ENCODE data around the gene TRIM67. TPM values are rescaled to one million over a fixed set of nuclear protein-coding genes. Genes with fewer than 3 reads are reported as not detected.

The TRIM67 gene
- total and polyA plus RNA-seq, 9 of the 15 experiments (the other 6 are each of a cell fraction or from before 2014, with no cell fraction given), result 0.04 to 0.60 (median 0.31) TPM

DNA sequence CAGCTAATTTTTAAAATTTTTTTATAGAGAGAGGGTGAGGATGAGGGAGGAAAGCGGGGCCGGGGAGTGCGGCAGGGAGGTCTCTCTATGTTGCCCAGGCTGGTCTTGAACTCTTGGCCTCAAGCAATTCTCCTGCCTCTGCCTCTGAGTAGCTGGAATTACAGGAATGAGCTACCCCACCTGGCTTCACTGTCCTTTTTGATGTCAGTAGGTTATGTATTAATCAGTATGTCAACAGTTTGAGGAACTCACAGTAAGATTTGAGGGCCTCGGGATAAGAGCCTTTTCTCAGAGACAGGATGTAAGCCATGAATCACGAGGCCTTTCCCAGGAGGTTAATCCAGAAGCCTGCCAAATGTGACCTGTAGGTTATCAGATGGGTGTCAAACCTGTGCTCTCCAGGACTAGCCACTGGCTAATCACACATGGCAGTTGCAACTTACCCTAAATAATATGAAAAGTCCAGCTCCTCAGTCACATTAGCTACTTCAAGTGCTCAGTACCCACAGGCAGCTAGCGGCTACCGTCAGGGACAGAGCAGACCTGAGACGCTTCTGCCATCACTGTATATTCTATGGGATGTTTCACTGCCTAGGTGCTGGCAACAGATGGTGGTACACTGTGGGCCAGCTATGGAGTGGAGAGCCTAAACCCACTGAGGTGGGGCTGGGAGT is 33.1 kb downstream of the TRIM67 start (continued):
- TF ChIP-seq, protein P1, sequence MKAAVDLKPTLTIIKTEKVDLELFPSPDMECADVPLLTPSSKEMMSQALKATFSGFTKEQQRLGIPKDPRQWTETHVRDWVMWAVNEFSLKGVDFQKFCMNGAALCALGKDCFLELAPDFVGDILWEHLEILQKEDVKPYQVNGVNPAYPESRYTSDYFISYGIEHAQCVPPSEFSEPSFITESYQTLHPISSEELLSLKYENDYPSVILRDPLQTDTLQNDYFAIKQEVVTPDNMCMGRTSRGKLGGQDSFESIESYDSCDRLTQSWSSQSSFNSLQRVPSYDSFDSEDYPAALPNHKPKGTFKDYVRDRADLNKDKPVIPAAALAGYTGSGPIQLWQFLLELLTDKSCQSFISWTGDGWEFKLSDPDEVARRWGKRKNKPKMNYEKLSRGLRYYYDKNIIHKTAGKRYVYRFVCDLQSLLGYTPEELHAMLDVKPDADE (conservative IDR thresholded peaks at IDR 0.05; ENCODE audit: control insufficient read depth, low read depth, low read length), result no peak
- TF ChIP-seq, protein P2, sequence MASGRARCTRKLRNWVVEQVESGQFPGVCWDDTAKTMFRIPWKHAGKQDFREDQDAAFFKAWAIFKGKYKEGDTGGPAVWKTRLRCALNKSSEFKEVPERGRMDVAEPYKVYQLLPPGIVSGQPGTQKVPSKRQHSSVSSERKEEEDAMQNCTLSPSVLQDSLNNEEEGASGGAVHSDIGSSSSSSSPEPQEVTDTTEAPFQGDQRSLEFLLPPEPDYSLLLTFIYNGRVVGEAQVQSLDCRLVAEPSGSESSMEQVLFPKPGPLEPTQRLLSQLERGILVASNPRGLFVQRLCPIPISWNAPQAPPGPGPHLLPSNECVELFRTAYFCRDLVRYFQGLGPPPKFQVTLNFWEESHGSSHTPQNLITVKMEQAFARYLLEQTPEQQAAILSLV (tag; IDR thresholded peaks at IDR 0.05), result no peak
- TF ChIP-seq, protein P3, sequence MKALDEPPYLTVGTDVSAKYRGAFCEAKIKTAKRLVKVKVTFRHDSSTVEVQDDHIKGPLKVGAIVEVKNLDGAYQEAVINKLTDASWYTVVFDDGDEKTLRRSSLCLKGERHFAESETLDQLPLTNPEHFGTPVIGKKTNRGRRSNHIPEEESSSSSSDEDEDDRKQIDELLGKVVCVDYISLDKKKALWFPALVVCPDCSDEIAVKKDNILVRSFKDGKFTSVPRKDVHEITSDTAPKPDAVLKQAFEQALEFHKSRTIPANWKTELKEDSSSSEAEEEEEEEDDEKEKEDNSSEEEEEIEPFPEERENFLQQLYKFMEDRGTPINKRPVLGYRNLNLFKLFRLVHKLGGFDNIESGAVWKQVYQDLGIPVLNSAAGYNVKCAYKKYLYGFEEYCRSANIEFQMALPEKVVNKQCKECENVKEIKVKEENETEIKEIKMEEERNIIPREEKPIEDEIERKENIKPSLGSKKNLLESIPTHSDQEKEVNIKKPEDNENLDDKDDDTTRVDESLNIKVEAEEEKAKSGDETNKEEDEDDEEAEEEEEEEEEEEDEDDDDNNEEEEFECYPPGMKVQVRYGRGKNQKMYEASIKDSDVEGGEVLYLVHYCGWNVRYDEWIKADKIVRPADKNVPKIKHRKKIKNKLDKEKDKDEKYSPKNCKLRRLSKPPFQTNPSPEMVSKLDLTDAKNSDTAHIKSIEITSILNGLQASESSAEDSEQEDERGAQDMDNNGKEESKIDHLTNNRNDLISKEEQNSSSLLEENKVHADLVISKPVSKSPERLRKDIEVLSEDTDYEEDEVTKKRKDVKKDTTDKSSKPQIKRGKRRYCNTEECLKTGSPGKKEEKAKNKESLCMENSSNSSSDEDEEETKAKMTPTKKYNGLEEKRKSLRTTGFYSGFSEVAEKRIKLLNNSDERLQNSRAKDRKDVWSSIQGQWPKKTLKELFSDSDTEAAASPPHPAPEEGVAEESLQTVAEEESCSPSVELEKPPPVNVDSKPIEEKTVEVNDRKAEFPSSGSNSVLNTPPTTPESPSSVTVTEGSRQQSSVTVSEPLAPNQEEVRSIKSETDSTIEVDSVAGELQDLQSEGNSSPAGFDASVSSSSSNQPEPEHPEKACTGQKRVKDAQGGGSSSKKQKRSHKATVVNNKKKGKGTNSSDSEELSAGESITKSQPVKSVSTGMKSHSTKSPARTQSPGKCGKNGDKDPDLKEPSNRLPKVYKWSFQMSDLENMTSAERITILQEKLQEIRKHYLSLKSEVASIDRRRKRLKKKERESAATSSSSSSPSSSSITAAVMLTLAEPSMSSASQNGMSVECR (CRISPR knock-in tag; IDR thresholded peaks at IDR 0.05), result no peak
- no peak for TF ChIP-seq TCF7 (IDR thresholded peaks at IDR 0.05; ENCODE audit: borderline replicate concordance)
- TF ChIP-seq E2F3 (CRISPR knock-in tag; IDR thresholded peaks at IDR 0.05), result 0 out of 2 replicates have a peak, but pooled peaks have one; percentile 2
- TF ChIP-seq, protein P4, sequence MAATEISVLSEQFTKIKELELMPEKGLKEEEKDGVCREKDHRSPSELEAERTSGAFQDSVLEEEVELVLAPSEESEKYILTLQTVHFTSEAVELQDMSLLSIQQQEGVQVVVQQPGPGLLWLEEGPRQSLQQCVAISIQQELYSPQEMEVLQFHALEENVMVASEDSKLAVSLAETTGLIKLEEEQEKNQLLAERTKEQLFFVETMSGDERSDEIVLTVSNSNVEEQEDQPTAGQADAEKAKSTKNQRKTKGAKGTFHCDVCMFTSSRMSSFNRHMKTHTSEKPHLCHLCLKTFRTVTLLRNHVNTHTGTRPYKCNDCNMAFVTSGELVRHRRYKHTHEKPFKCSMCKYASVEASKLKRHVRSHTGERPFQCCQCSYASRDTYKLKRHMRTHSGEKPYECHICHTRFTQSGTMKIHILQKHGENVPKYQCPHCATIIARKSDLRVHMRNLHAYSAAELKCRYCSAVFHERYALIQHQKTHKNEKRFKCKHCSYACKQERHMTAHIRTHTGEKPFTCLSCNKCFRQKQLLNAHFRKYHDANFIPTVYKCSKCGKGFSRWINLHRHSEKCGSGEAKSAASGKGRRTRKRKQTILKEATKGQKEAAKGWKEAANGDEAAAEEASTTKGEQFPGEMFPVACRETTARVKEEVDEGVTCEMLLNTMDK (IDR thresholded peaks at IDR 0.05; ENCODE audit: borderline replicate concordance, insufficient read depth, low read depth, low read length, poor library complexity, severe bottlenecking), result no peak
- TF ChIP-seq FOXK2 (conservative IDR thresholded peaks at IDR 0.05 in 1 of 2, IDR thresholded peaks at IDR 0.05 in 1 of 2; ENCODE audit: low read depth in 2 of 2), result no peak
- TF ChIP-seq NCOA2 (IDR thresholded peaks at IDR 0.05; ENCODE audit: partially characterized antibody in 2 of 2), result no peak
- TF ChIP-seq, protein P5, sequence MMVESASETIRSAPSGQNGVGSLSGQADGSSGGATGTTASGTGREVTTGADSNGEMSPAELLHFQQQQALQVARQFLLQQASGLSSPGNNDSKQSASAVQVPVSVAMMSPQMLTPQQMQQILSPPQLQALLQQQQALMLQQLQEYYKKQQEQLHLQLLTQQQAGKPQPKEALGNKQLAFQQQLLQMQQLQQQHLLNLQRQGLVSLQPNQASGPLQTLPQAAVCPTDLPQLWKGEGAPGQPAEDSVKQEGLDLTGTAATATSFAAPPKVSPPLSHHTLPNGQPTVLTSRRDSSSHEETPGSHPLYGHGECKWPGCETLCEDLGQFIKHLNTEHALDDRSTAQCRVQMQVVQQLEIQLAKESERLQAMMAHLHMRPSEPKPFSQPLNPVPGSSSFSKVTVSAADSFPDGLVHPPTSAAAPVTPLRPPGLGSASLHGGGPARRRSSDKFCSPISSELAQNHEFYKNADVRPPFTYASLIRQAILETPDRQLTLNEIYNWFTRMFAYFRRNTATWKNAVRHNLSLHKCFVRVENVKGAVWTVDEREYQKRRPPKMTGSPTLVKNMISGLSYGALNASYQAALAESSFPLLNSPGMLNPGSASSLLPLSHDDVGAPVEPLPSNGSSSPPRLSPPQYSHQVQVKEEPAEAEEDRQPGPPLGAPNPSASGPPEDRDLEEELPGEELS (CRISPR knock-in tag; IDR thresholded peaks at IDR 0.05; ENCODE audit: borderline replicate concordance), result no peak
- TF ChIP-seq ZNF239 (CRISPR knock-in tag; IDR thresholded peaks at IDR 0.05), result 0 out of 2 replicates have a peak, but pooled peaks have one; percentile 26
- TF ChIP-seq ZFP30 (CRISPR knock-in tag; IDR thresholded peaks at IDR 0.05; ENCODE audit: borderline replicate concordance), result no peak
- TF ChIP-seq ZFP36 (IDR thresholded peaks at IDR 0.05; ENCODE audit: low read depth, low read length, partially characterized antibody), result no peak

Data from K562 (cell line).